ENCODE data around the gene LPO. TPM values are rescaled to one million over a fixed set of nuclear protein-coding genes. Genes with fewer than 3 reads are reported as not detected.

LPO gene
- total RNA-seq, 1 experiment from 2014 or later, result 0.20 TPM

DNA sequence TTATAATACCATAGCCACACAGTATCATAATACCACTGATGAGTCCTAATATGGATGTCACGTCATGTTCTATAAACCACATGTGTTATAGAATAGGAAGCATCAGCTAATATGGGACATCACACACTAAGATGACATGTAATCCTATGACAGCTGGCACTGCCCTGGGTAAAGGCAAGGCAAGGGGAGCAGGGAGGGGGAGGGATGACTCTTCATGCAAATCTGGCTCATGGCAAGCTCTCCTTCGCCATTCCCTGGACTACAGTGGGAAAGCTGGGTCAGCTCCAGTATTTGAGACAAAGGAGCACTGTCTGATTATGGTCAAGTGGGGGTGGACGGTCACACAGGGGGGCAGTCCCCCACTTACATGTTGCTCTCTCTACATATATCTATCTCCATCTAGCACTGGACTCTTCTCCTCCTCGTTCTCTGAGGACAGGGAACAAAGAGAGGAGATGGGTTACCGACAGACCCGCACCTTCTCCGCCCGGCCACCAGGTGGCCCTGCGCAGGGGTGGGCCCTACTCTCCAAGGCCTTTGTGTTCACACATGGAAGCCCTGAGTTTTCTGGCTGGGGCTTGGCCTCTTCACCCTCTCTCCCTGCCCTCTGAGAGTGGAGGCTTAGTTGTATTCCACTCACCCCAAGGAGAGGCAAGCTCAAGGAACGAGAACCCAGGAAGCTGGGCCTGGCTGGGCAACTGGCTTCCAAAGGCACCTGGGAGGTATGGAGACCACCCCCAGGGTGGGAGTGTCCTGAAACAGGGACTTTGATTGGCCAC lies 65.8 kb downstream of the LPO start (continued):
- TF ChIP-seq, protein P1, sequence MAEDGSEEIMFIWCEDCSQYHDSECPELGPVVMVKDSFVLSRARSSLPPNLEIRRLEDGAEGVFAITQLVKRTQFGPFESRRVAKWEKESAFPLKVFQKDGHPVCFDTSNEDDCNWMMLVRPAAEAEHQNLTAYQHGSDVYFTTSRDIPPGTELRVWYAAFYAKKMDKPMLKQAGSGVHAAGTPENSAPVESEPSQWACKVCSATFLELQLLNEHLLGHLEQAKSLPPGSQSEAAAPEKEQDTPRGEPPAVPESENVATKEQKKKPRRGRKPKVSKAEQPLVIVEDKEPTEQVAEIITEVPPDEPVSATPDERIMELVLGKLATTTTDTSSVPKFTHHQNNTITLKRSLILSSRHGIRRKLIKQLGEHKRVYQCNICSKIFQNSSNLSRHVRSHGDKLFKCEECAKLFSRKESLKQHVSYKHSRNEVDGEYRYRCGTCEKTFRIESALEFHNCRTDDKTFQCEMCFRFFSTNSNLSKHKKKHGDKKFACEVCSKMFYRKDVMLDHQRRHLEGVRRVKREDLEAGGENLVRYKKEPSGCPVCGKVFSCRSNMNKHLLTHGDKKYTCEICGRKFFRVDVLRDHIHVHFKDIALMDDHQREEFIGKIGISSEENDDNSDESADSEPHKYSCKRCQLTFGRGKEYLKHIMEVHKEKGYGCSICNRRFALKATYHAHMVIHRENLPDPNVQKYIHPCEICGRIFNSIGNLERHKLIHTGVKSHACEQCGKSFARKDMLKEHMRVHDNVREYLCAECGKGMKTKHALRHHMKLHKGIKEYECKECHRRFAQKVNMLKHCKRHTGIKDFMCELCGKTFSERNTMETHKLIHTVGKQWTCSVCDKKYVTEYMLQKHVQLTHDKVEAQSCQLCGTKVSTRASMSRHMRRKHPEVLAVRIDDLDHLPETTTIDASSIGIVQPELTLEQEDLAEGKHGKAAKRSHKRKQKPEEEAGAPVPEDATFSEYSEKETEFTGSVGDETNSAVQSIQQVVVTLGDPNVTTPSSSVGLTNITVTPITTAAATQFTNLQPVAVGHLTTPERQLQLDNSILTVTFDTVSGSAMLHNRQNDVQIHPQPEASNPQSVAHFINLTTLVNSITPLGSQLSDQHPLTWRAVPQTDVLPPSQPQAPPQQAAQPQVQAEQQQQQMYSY (CRISPR knock-in tag; IDR thresholded peaks at IDR 0.05), result no peak
- TF ChIP-seq, protein P2, sequence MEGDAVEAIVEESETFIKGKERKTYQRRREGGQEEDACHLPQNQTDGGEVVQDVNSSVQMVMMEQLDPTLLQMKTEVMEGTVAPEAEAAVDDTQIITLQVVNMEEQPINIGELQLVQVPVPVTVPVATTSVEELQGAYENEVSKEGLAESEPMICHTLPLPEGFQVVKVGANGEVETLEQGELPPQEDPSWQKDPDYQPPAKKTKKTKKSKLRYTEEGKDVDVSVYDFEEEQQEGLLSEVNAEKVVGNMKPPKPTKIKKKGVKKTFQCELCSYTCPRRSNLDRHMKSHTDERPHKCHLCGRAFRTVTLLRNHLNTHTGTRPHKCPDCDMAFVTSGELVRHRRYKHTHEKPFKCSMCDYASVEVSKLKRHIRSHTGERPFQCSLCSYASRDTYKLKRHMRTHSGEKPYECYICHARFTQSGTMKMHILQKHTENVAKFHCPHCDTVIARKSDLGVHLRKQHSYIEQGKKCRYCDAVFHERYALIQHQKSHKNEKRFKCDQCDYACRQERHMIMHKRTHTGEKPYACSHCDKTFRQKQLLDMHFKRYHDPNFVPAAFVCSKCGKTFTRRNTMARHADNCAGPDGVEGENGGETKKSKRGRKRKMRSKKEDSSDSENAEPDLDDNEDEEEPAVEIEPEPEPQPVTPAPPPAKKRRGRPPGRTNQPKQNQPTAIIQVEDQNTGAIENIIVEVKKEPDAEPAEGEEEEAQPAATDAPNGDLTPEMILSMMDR (IDR thresholded peaks at IDR 0.05), result peak; percentile 94
- no peak for TF ChIP-seq ZBTB21 (CRISPR knock-in tag; IDR thresholded peaks at IDR 0.05; ENCODE audit: borderline replicate concordance)
- no peak for TF ChIP-seq NFATC4 (CRISPR knock-in tag; IDR thresholded peaks at IDR 0.05)
- TF ChIP-seq, protein P3, sequence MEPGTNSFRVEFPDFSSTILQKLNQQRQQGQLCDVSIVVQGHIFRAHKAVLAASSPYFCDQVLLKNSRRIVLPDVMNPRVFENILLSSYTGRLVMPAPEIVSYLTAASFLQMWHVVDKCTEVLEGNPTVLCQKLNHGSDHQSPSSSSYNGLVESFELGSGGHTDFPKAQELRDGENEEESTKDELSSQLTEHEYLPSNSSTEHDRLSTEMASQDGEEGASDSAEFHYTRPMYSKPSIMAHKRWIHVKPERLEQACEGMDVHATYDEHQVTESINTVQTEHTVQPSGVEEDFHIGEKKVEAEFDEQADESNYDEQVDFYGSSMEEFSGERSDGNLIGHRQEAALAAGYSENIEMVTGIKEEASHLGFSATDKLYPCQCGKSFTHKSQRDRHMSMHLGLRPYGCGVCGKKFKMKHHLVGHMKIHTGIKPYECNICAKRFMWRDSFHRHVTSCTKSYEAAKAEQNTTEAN (CRISPR knock-in tag; IDR thresholded peaks at IDR 0.05), result no peak
- no peak for TF ChIP-seq ELF4 (CRISPR knock-in tag; IDR thresholded peaks at IDR 0.05; ENCODE audit: low read depth)
- TF ChIP-seq, protein P4, sequence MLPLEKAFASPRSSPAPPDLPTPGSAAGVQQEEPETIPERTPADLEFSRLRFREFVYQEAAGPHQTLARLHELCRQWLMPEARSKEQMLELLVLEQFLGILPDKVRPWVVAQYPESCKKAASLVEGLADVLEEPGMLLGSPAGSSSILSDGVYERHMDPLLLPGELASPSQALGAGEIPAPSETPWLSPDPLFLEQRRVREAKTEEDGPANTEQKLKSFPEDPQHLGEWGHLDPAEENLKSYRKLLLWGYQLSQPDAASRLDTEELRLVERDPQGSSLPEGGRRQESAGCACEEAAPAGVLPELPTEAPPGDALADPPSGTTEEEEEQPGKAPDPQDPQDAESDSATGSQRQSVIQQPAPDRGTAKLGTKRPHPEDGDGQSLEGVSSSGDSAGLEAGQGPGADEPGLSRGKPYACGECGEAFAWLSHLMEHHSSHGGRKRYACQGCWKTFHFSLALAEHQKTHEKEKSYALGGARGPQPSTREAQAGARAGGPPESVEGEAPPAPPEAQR (CRISPR knock-in tag; IDR thresholded peaks at IDR 0.05), result no peak
- no peak for TF ChIP-seq NFE2L1 (CRISPR knock-in tag; IDR thresholded peaks at IDR 0.05)
- TF ChIP-seq, protein P5, sequence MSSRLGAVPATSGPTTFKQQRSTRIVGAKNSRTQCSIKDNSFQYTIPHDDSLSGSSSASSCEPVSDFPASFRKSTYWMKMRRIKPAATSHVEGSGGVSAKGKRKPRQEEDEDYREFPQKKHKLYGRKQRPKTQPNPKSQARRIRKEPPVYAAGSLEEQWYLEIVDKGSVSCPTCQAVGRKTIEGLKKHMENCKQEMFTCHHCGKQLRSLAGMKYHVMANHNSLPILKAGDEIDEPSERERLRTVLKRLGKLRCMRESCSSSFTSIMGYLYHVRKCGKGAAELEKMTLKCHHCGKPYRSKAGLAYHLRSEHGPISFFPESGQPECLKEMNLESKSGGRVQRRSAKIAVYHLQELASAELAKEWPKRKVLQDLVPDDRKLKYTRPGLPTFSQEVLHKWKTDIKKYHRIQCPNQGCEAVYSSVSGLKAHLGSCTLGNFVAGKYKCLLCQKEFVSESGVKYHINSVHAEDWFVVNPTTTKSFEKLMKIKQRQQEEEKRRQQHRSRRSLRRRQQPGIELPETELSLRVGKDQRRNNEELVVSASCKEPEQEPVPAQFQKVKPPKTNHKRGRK (CRISPR knock-in tag; IDR thresholded peaks at IDR 0.05; ENCODE audit: borderline replicate concordance), result no peak
- TF ChIP-seq, protein P6, sequence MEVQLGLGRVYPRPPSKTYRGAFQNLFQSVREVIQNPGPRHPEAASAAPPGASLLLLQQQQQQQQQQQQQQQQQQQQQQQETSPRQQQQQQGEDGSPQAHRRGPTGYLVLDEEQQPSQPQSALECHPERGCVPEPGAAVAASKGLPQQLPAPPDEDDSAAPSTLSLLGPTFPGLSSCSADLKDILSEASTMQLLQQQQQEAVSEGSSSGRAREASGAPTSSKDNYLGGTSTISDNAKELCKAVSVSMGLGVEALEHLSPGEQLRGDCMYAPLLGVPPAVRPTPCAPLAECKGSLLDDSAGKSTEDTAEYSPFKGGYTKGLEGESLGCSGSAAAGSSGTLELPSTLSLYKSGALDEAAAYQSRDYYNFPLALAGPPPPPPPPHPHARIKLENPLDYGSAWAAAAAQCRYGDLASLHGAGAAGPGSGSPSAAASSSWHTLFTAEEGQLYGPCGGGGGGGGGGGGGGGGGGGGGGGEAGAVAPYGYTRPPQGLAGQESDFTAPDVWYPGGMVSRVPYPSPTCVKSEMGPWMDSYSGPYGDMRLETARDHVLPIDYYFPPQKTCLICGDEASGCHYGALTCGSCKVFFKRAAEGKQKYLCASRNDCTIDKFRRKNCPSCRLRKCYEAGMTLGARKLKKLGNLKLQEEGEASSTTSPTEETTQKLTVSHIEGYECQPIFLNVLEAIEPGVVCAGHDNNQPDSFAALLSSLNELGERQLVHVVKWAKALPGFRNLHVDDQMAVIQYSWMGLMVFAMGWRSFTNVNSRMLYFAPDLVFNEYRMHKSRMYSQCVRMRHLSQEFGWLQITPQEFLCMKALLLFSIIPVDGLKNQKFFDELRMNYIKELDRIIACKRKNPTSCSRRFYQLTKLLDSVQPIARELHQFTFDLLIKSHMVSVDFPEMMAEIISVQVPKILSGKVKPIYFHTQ (CRISPR knock-in tag; IDR thresholded peaks at IDR 0.05), result no peak
- no peak for TF ChIP-seq TEAD4 (CRISPR knock-in tag; IDR thresholded peaks at IDR 0.05)
- TF ChIP-seq, protein P7, sequence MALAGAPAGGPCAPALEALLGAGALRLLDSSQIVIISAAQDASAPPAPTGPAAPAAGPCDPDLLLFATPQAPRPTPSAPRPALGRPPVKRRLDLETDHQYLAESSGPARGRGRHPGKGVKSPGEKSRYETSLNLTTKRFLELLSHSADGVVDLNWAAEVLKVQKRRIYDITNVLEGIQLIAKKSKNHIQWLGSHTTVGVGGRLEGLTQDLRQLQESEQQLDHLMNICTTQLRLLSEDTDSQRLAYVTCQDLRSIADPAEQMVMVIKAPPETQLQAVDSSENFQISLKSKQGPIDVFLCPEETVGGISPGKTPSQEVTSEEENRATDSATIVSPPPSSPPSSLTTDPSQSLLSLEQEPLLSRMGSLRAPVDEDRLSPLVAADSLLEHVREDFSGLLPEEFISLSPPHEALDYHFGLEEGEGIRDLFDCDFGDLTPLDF (CRISPR knock-in tag; IDR thresholded peaks at IDR 0.05), result no peak
- TF ChIP-seq, protein P8, sequence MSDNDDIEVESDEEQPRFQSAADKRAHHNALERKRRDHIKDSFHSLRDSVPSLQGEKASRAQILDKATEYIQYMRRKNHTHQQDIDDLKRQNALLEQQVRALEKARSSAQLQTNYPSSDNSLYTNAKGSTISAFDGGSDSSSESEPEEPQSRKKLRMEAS (CRISPR knock-in tag; IDR thresholded peaks at IDR 0.05), result peak; percentile 27; the same call in 1 of the 2 replicates
- TF ChIP-seq MXD4 (CRISPR knock-in tag; IDR thresholded peaks at IDR 0.05; ENCODE audit: borderline replicate concordance), result no peak
- TF ChIP-seq NR3C1 (CRISPR knock-in tag; conservative IDR thresholded peaks at IDR 0.05; ENCODE audit: low read depth), result no peak
- TF ChIP-seq SMAD3 (CRISPR knock-in tag; IDR thresholded peaks at IDR 0.05; ENCODE audit: borderline replicate concordance), result no peak
- TF ChIP-seq, protein P9, sequence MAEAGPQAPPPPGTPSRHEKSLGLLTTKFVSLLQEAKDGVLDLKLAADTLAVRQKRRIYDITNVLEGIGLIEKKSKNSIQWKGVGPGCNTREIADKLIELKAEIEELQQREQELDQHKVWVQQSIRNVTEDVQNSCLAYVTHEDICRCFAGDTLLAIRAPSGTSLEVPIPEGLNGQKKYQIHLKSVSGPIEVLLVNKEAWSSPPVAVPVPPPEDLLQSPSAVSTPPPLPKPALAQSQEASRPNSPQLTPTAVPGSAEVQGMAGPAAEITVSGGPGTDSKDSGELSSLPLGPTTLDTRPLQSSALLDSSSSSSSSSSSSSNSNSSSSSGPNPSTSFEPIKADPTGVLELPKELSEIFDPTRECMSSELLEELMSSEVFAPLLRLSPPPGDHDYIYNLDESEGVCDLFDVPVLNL (CRISPR knock-in tag; IDR thresholded peaks at IDR 0.05; ENCODE audit: borderline replicate concordance, low read depth), result no peak
- TF ChIP-seq, protein P10, sequence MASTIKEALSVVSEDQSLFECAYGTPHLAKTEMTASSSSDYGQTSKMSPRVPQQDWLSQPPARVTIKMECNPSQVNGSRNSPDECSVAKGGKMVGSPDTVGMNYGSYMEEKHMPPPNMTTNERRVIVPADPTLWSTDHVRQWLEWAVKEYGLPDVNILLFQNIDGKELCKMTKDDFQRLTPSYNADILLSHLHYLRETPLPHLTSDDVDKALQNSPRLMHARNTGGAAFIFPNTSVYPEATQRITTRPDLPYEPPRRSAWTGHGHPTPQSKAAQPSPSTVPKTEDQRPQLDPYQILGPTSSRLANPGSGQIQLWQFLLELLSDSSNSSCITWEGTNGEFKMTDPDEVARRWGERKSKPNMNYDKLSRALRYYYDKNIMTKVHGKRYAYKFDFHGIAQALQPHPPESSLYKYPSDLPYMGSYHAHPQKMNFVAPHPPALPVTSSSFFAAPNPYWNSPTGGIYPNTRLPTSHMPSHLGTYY (CRISPR knock-in tag; IDR thresholded peaks at IDR 0.05), result 0 out of 2 replicates have a peak, but pooled peaks have one; percentile 22
- no peak for TF ChIP-seq GRHL2 (CRISPR knock-in tag; IDR thresholded peaks at IDR 0.05; ENCODE audit: insufficient replicate concordance, severe bottlenecking)
- TF ChIP-seq SP1 (CRISPR knock-in tag; conservative IDR thresholded peaks at IDR 0.05), result no peak
